ENCODE measurements around the gene EVA1A. TPM values are rescaled to one million over a fixed set of nuclear protein-coding genes. Genes with fewer than 3 reads are reported as not detected.

EVA1A gene
- total and polyA plus RNA-seq, 12 donors, result 0.17 to 3.4 (median 0.99) TPM

DNA sequence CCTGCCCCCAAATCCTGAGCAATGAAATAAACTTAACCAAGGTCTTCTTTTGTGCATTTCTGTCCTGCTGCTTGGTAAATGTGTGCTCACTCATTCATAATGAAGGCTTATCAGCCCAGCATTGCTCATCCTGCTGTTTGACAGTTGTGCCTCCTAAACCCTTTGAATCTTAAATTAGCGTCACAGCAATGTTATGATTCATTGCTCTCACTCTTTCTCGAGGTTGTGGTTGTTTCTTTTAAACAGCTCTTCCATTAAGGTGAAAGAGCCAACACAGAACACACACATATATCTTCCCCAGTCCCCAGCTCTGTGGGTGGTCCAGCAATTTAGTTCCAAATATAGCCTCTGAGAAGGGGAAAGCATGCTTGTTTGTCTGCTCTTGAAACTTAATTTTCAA, 84.0 kb downstream of the EVA1A start:
- ATAC-seq (no peak), DNase-seq (no peak)
- Histone ChIP-seq H3K4me3 (no peak overlapping the region), H3K36me3 (no peaks in the 10 kb centered on the region), H3K9me3 (no peaks in the 10 kb centered on the region), H3K4me1 (peaks cover 0 to 11% (median 0%) of the 10 kb centered on the region in 9 donors), H3K27ac (no peak overlapping the region), H3K27me3 (peaks cover 0 to 2% (median 0%) of the 10 kb centered on the region in 7 donors)
- intact Hi-C loops (cut with DNase I), result no loop called here
- 45 to 46% methylated on average over 2 of the region's 2 CpGs for WGBS, 2 donors
- TF ChIP-seq, protein P1, sequence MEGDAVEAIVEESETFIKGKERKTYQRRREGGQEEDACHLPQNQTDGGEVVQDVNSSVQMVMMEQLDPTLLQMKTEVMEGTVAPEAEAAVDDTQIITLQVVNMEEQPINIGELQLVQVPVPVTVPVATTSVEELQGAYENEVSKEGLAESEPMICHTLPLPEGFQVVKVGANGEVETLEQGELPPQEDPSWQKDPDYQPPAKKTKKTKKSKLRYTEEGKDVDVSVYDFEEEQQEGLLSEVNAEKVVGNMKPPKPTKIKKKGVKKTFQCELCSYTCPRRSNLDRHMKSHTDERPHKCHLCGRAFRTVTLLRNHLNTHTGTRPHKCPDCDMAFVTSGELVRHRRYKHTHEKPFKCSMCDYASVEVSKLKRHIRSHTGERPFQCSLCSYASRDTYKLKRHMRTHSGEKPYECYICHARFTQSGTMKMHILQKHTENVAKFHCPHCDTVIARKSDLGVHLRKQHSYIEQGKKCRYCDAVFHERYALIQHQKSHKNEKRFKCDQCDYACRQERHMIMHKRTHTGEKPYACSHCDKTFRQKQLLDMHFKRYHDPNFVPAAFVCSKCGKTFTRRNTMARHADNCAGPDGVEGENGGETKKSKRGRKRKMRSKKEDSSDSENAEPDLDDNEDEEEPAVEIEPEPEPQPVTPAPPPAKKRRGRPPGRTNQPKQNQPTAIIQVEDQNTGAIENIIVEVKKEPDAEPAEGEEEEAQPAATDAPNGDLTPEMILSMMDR (IDR thresholded peaks at IDR 0.05), result no peak

DNA sequence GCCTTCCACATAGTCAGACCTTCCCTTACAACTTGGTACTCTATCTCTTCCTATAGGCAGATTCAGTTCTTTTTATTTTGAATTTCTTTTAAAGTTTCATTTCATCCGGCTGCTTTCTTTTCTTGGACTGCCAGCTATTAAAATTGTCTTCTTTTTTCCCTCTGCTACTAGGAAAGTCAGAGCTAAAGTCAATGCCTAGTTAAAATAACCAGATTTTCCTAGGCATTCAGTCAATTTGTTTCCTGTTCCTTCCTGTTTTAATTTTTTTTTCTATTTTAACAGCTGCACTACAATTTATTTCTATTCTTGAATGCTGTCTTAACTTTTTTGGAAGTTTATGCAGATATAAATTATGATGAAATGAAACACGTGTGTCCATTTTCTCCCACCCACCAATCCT, 84.8 kb downstream of the EVA1A start:
- TF ChIP-seq, protein P1 (IDR thresholded peaks at IDR 0.05), result no peak
- Histone ChIP-seq H3K4me3 (no peak overlapping the region), H3K27ac (no peak overlapping the region), H3K36me3 (no peaks in the 10 kb centered on the region), H3K27me3 (peaks cover 0 to 5% (median 0%) of the 10 kb centered on the region in 7 donors), H3K9me3 (no peaks in the 10 kb centered on the region), H3K4me1 (peaks cover 0 to 11% (median 0%) of the 10 kb centered on the region in 9 donors)
- DNase-seq, result no peak
- intact Hi-C loops (cut with DNase I), result no loop called here
- WGBS, 2 donors, result 34 to 45% methylated on average over 2 of the region's 2 CpGs
- no peak for ATAC-seq

DNA sequence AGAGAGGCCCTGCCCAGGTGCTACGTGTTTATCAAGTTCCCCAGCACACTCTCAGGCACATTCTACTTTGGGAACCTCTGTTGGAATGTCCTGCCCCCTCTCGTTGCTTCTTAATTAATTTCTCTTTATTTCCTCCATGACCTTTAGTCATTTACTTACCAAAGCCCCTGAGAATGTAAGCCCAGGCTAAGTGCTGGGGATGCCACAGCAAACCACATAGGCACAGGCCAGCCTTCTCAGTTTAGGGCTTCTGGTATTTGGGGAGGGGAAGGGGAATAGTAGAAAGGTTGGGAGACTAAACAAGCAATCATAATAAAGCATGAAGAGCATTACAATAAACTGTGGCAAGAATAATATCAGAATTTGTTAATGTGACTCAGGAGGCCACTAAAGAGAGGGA, 85.7 kb downstream of the EVA1A start:
- 65 to 78% methylated on average over 2 of the region's 2 CpGs for WGBS, 2 donors
- Histone ChIP-seq H3K9me3 (no peaks in the 10 kb centered on the region), H3K36me3 (no peaks in the 10 kb centered on the region), H3K4me3 (no peak overlapping the region), H3K27me3 (peaks cover 0 to 5% (median 0%) of the 10 kb centered on the region in 7 donors), H3K4me1 (peaks cover 0 to 11% (median 0%) of the 10 kb centered on the region in 9 donors), H3K27ac (no peak overlapping the region)
- DNase-seq (no peak), ATAC-seq (no peak)
- intact Hi-C loops (cut with DNase I), result no loop called here
- TF ChIP-seq, protein P1 (IDR thresholded peaks at IDR 0.05), result no peak

DNA sequence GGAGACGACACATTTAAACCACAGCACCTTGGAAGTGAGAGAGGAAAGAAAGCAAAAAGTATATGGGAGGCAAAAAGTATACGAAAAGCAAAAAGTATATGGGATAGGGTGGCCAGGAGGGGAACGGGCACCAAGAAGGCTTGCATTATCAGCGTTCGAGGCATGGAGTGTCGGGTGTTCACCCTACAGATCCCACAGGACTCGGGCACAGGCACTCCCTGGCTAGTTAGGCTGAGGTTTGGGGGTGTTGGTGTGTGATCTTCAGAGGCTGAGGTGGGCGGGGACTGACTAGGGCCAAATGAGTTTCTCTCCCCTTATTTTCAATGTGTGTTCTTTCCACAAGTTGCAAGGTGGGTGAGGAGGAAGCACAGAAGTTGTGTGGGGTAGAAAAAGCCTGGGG, 86.6 kb downstream of the EVA1A start:
- H3K4me1 ChIP-seq, result peaks cover 0 to 11% (median 0%) of the 10 kb centered on the region in 9 donors
- TF ChIP-seq, protein P1 (IDR thresholded peaks at IDR 0.05), result no peak
- ATAC-seq (no peak), DNase-seq (no peak)
- H3K9me3 ChIP-seq, result no peaks in the 10 kb centered on the region
- H3K27ac ChIP-seq, result no peak overlapping the region
- no peaks in the 10 kb centered on the region for H3K36me3 ChIP-seq
- 73% methylated on average over 8 of the region's 8 CpGs for WGBS, 2 donors
- H3K27me3 ChIP-seq, result peaks cover 0 to 5% (median 0%) of the 10 kb centered on the region in 7 donors
- H3K4me3 ChIP-seq, result no peak overlapping the region
- intact Hi-C loops (cut with DNase I), result no loop called here

Data from heart right ventricle (tissue), 16 donors.